Tibial nerve (tissue), 4 donors: ENCODE results near the gene PRM3. TPM values are rescaled to one million over a fixed set of nuclear protein-coding genes. Genes with fewer than 3 reads are reported as not detected.

Source experiments
- DNase-seq, 2 donors: peaks; one replicate each; pipeline ENCODE4 v3.0.0-alpha.2; 2019; ENCODE audit warnings: low spot score in 2 of 2
- H3K27ac ChIP-seq, 4 donors: fragments of 200-600 bp; sonication (generic) in 3 of 4; one replicate each; pipeline ENCODE4 v1.5.1; 2017 to 2019; ENCODE audit warnings: mild to moderate bottlenecking in 1 of 4
- H3K27me3 ChIP-seq, 2 donors: fragments of 200-600 bp; sonication (generic) in 1 of 2; one replicate each; pipeline versions ENCODE4 v1.5.1 to v1.6.0; 2017 to 2019
- H3K36me3 ChIP-seq, 3 donors: fragments of 200-600 bp; sonication (generic); one replicate each; pipeline ENCODE4 v1.5.1; 2018 to 2019
- H3K4me1 ChIP-seq, 4 donors: fragments of 200-600 bp; sonication (generic) in 3 of 4; one replicate each; pipeline ENCODE4 v1.5.1; 2017 to 2019
- H3K4me3 ChIP-seq, 4 donors: fragments of 200-600 bp; sonication (generic) in 3 of 4; one replicate each; pipeline ENCODE4 v1.5.1; 2017 to 2019; ENCODE audit warnings: mild to moderate bottlenecking in 1 of 4, moderate library complexity in 1 of 4
- H3K9me3 ChIP-seq, 4 donors: fragments of 200-600 bp; sonication (generic) in 3 of 4; one replicate each; pipeline ENCODE4 v1.5.1; 2017 to 2019
- CTCF ChIP-seq, 5 experiments: fragments of 200-600 bp in 3 of 5; fragments of 450-650 bp in 2 of 5; sonication (generic) in 3 of 5; IDR thresholded peaks; one replicate each; pipeline ENCODE4 v1.5.1; 2016 to 2019; ENCODE audit warnings: antibody characterized with exemption in 5 of 5, mild to moderate bottlenecking in 3 of 5, moderate library complexity in 2 of 5
- EP300 ChIP-seq, 2 donors: sonication (generic); formaldehyde crosslinking; IDR thresholded peaks; one replicate each; pipeline ENCODE4 v1.6.1; 2017; ENCODE audit warnings: antibody characterized with exemption in 2 of 2, mild to moderate bottlenecking in 1 of 2
- POLR2A ChIP-seq, 2 donors: fragments of 450-650 bp; IDR thresholded peaks; one replicate each; pipeline ENCODE4 v1.6.1; 2017; ENCODE audit warnings: antibody characterized with exemption in 2 of 2, mild to moderate bottlenecking in 2 of 2, moderate library complexity in 2 of 2
- WGBS, 2 donors: methylation state at CpG; one replicate each; pipeline ENCODE4 v1.1.5; 2018; 5-methylcytosine and 5-hydroxymethylcytosine counted together
- total RNA-seq, 4 donors: library from RNA; depleted of rRNA; stranded (reverse); fragments of >200 nt; gene quantifications; one replicate each; pipeline ENCODE4 v1.1.0, GENCODE V29; 2016

Gene PRM3
- total RNA-seq, 4 donors from 2014 or later = not detected

GRCh38 chr16:11259655-11260595 is 13.5 kb downstream of the PRM3 start:
- no peaks in the 10 kb centered on the region for H3K9me3 ChIP-seq
- no peaks in the 10 kb centered on the region for H3K27me3 ChIP-seq
- no peak overlapping the region for H3K27ac ChIP-seq
- TF ChIP-seq POLR2A (IDR thresholded peaks at IDR 0.05) (no peak), EP300 (IDR thresholded peaks at IDR 0.05) (no peak), CTCF (IDR thresholded peaks at IDR 0.05) (no peak)
- H3K36me3 ChIP-seq = no peaks in the 10 kb centered on the region
- no peak for DNase-seq
- peaks cover 0 to 30% (median 17%) of the 10 kb centered on the region in 4 donors for H3K4me1 ChIP-seq
- 88 to 91% methylated on average over 12 of the region's 12 CpGs for WGBS, 2 donors
- H3K4me3 ChIP-seq = no peak overlapping the region

- 45 to 48% methylated on average over 13 to 15 of the region's 15 CpGs for WGBS, 2 donors
- H3K4me1 ChIP-seq = peaks cover 0 to 41% (median 20%) of the 10 kb centered on the region in 4 donors
- no peaks in the 10 kb centered on the region for H3K36me3 ChIP-seq
- TF ChIP-seq POLR2A (IDR thresholded peaks at IDR 0.05) = no peak
- no peak for TF ChIP-seq CTCF (IDR thresholded peaks at IDR 0.05)
- TF ChIP-seq EP300 (IDR thresholded peaks at IDR 0.05) = no peak
- H3K27ac ChIP-seq = peak overlapping the region in 2 of 4 donors; percentile 5 to 17
- DNase-seq = peak in 1 of 2 donors; percentile 38
- no peaks in the 10 kb centered on the region for H3K9me3 ChIP-seq
- peak overlapping the region in 1 of 4 donors; percentile 5 for H3K4me3 ChIP-seq
- H3K27me3 ChIP-seq = no peaks in the 10 kb centered on the region
Measured at GRCh38 chr16:11258553-11259492, 14.6 kb downstream of the PRM3 start.

GRCh38 chr16:11257131-11257938 is 16.1 kb downstream of the PRM3 start:
- Histone ChIP-seq H3K27me3 (no peaks in the 10 kb centered on the region), H3K36me3 (no peaks in the 10 kb centered on the region), H3K27ac (peak overlapping the region; percentile 89 to 97 (median 96)), H3K4me3 (peak overlapping the region; percentile 61 to 87 (median 80)), H3K9me3 (no peaks in the 10 kb centered on the region), H3K4me1 (peaks cover 0 to 48% (median 20%) of the 10 kb centered on the region in 4 donors)
- DNase-seq = peak; percentile 69 to 86
- TF ChIP-seq EP300 (IDR thresholded peaks at IDR 0.05) = peak in 1 of 2 donors; percentile 45
- TF ChIP-seq POLR2A (IDR thresholded peaks at IDR 0.05) = no peak
- TF ChIP-seq CTCF (IDR thresholded peaks at IDR 0.05) = peak; percentile 70 to 85 (median 79)
- WGBS, 2 donors = 24% methylated on average over 21 of the region's 21 CpGs

GRCh38 chr16:11256661-11257130 is 16.7 kb downstream of the PRM3 start:
- DNase-seq = peak; percentile 44 to 47
- Histone ChIP-seq H3K4me3 (peak overlapping the region; percentile 61 to 87 (median 80)), H3K27me3 (no peaks in the 10 kb centered on the region), H3K27ac (peak overlapping the region; percentile 89 to 97 (median 96)), H3K36me3 (no peaks in the 10 kb centered on the region), H3K9me3 (no peaks in the 10 kb centered on the region), H3K4me1 (peaks cover 0 to 48% (median 20%) of the 10 kb centered on the region in 4 donors)
- WGBS, 2 donors = 0 to 2% methylated on average over 19 to 32 of the region's 32 CpGs
- TF ChIP-seq POLR2A (IDR thresholded peaks at IDR 0.05) (no peak), EP300 (IDR thresholded peaks at IDR 0.05) (no peak), CTCF (IDR thresholded peaks at IDR 0.05) (no peak)
